ENCODE measurements around the gene OBP2B.
A peak's percentile ranks its signal among the peaks of the same experiment; 100 is the strongest.
"Not testable (repeated sequence)": the region's sequence is repeated elsewhere in the genome, so short reads cannot be mapped to it uniquely, and the experiment has no call there.

OBP2B gene

DNA sequence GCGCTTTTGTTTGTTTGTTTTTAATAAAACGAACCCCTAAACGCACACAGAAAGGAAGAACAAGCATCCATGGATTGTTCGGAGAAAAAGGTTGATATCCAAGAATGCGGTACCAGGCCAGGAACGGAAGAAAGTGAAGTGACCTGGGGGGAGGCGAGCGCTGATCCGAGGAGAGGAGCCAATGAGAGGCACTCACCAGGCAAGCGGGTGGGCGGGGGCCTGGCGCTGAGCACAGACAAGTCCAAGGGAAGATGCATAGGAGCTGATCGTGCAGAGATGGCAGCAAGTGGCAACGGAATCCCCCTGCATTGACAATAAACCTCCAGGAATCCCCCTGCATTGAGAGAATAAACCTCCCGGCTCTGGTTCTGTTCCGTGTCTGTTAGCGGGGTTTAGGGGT is 8.4 kb downstream of the OBP2B start:
- no peak for DNase-seq

DNA sequence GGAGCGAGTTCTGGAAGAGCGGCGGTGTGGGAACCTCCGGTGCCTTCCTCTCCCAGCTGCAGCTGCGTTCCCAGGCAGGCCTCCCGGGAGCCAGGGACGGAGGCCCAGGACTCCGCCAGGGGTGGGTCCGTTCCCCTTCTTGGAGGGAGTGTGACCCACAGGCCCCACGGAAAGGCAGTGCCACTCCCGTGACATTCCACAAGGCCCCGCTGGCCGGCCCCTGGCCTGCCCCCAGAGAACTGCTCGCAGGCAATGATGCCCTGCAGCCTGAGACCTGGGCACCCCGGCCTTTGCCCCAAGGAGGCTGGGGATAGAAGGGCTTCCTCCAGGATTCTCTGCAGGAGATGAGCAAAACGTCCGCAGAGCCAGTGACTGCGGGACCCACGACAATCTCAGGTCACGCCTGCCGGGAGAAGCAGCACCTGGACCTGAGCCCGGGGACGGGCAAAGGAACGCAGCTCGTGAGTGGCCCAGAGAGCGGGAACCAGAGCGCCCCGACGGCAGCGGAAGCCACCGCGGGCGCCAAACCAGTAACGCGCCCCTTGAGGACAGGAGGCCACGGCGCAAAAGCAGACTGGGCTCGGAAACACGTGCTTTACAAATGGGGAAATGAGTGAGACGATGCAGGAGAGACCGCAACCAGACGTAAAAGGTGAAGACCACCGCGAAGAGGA is 9.3 kb downstream of the OBP2B start:
- DNase-seq: peak; percentile 19 to 29

DNA sequence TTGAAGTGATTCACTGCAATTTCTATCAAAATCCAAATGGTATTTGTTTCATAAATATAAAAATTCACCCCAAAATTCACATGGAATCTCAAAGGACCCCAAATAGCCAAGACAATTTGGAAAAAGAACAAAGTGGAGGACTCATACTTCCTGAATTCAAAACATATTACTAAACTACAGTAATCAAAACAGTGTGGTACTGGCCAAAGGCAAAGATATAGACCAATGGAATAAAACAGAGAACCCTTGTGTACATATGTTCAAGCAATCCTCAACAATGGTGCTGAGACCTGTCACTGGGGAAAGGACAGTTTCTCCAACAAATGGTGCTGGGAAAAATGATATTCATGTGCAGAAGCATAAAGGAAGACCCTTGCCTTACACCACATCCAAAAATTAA is 14.0 kb downstream of the OBP2B start:
- DNase-seq: no peak

DNA sequence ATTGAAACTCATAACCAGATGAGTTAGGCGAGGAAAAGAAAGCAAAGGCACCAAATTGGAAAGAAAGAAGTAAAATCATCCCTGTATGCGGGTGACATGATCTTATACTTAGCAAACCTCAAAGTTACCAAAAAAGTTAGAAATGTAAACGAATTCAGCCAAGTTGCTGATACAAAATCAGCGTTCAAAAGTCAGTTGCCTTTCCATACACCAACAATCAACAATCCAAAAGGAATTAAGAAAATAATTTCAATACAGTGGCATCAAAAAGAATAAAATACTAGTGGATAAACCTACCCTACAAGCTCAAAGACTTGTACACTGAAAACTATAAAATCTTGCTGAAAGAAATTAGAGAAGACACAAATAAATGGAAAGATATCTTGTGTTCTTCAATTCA is 14.5 kb downstream of the OBP2B start:
- DNase-seq: no peak

DNA sequence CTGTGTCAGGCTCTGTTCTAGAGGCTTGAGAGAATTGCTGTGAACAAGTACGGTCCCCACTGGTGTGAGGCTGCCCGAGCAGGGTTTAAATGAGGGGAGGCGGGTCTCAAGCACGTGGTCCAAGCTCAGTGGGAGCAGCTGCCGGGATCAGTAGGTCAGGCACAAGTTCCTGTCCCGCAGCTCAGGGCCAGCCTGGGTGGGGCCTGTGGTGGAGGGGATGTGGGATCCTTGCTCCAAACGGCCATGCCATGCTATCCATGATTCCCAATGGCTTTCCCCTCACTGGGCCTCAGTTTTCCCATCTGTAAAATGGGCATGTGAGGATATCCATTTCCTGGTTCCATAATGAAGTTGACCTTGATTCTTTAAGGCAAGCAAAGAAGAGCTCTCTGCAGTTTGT is 17.1 kb downstream of the OBP2B start:
- no peak for DNase-seq

DNA sequence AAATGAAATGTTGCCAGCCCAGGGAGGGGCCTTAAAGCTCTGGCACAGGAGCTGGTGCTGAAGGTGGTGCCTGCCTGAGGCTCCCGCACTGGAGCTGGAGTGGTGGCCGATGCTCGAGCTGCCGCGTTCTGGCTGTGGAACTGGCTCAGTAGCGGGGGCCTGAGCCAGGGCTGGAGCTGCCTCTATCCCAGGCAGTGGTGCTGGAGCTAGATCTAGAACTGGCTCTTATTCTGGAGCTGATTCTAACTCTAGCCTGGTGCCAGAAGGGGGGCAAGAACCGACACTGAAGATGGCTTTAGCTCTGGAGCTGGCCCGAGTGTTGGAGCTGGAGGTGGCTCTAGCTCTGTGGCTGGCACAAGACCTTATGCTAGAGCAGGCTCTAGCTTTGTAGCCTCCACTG is 19.2 kb downstream of the OBP2B start:
- DNase-seq: no peak

DNA sequence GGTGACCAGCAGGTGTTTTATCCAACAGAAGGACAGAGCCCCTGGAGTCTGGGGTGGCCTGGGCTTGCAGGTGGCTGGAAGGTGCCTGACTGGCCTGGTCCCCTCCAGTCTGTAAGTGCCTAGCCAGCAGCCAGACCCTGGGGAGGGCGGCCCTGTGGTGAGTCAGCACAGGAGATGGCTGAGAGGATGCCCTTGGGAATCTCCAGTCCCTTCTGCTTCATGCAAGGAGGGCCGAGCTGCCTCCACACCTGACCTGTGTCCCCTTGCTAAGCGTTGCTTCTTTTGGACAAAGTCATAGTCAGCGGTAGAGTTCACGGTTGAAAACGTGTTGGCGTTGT is 20.2 kb downstream of the OBP2B start:
- no peak for DNase-seq

DNA sequence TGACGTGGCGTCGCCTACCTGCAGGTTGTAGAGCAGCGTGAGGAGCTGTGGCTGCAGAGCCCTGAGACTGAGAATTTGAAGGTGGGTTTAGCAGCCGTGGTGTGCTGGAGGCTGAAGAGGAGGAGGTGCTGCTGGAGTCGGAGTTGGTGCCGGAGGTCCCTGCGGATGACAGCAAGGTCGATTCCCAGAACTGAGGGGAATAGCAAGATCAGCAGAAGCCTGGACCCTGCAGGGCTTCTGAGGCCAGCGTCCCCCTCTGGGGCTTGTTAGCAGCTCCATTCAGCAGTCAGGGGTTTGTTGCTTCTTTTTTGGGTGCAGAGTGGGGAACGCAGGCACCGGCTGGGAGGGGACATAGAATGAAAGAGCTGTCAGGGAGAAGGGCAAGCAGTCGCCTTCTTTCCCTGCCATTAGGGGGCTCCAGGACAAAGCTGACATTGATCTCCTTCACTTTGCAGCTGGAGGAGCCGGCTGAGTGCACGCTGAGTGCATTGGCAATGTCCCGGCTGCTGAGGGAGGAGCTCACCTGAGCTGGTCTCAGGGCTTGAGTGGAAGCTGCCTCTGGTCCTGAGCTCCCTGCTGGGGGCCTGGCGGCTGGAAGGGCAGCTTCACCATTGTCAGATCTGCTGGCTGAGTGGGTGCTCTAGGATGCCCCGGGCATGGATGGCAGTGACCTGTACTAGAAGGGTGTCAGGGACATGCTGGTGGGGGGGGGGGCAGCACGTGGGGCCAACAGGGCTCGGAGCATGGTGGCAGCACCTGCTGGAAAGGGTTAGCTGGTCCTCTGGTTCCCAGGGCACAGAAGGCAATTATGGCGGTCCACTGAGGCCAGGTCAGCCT is 20.8 kb downstream of the OBP2B start:
- no peak for DNase-seq

DNA sequence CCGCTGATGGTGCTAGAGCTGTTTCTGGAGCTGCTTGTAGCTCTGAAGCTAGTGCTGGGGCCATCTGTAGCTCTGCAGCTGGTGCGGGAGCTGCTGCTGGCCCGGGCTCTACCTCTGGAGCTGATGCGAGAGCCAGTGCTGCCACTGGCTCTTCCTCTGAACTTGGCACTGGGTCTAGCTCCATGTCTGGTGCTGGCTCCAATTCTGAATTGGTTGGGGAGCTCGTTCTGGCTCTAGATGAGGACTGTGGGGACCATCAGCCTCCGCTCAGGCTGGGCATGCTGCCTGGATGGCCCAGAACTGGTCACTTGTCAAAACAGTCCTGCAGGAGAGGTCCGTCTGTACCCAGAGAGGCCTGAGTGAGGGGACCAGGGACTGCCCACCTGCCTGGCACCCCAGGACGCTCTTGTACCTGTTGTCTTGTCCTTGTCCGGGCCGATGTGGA is 21.5 kb downstream of the OBP2B start:
- no peak for DNase-seq

DNA sequence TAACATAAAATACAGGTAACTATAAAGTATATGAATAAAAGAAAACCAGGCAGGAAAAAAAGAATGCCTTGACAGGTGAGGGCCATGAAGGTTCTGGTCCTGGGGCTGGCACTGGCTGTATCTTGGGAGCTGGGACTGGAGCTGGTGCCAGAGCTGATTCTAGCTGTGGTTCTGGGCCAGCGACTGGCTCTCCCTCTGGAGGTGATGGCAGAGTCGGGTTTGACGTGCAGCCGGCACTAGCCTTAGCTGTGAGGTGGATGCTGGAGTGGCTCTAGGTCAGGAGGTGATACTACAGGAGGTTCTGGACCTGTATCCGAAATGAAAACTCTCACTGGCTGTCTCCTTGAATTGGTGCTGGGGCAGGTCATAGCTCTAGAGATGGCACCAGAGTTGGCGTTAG is 22.3 kb downstream of the OBP2B start:
- no peak for DNase-seq

DNA sequence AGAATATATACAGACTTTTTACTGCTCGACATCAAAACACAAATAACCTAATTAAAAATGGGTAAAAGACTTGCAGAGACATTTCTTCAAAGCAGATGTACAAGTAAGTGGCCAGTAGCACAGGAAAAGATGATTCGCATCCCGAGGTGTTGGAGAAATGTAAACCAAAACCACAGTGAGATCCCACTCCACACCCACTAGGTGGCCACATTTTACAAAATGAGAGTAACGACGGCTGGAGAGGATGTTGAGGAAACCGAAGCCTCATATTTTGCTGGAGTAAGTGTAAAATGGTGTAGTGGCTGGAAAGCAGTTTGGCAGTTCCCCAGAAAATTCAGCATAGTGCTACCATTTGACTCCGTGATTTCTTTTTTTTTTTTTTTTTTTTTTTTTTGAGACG is 24.1 kb downstream of the OBP2B start:
- peak; percentile 77 to 80 for DNase-seq

DNA sequence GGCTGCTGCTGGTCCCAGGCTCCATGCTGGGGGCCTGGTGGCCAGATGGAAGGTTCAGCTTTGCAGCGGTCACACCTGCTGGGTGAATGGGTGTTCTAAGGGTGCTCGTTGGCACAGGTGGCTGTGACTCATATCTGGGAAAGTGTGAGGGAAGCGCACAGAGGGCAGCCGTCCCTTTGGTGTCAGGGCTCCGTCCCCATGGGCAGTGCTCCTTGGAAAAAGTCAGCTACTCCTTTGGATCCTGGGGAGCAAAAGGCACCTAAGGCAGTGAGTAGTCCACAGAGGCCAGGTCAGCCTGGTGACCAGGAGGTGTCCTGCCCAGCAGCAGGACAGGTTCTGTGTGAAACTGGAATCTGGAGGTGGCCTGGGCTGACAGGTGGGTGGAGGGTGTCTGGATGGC is 26.9 kb downstream of the OBP2B start:
- DNase-seq: no peak

DNA sequence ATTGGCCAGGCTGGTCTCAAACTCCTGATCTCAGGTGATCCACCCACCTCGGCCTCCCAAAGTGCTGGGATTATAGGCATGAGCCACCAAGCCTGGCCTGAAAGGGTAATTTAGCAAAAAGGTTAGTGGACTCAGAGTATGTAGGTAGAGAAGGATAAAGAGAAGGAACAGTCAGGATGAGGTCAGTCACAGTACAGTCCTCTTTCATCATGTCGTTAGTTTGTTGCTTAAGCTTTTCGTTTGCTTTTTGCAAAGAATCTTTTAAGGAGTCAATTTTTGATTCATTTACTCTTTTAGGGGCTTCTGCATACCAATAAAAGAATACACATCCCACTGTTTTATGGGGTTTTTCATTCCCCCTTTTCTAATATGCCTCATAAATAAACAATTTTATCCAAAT is 27.5 kb downstream of the OBP2B start:
- peak; percentile 18 to 40 for DNase-seq

DNA sequence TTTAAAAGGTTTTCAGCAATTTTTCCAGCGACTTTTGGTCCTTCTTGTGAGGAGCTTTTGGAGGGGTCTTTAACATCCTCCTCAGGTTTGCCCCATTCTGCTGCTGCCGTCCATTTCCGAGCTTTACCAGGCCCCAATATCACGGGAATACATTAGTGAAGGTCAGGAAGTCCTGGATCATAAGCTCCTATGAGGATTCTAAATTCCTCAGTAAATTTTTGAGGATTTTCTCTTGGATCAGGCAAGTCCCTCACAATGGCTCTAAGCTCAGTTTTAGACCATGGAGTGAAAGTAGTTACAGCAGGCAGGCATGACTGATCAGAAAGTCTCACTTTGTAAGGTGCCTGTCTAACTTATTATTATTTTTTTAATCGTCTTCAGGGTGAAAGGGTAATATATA is 28.1 kb downstream of the OBP2B start:
- no peak for DNase-seq

DNA sequence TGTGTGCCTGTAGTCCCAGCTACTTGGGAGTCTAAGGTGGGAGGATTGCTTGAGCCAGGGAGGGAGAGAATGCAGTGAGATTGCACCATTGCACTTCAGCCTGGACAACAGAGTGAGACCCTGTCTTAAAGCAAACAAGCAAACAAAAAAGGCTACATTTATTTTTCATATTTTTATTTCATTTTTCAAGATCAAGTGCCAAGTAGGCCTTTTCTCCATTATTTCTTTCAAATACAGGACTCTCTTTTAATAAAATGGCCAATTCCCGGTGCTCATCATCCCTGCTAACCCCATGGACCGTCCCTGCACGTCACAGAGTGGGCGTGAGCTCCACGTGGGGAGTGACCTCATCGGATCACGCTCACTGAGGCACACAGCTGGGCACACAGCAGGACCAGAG is 36.0 kb downstream of the OBP2B start:
- DNase-seq: no peak

DNA sequence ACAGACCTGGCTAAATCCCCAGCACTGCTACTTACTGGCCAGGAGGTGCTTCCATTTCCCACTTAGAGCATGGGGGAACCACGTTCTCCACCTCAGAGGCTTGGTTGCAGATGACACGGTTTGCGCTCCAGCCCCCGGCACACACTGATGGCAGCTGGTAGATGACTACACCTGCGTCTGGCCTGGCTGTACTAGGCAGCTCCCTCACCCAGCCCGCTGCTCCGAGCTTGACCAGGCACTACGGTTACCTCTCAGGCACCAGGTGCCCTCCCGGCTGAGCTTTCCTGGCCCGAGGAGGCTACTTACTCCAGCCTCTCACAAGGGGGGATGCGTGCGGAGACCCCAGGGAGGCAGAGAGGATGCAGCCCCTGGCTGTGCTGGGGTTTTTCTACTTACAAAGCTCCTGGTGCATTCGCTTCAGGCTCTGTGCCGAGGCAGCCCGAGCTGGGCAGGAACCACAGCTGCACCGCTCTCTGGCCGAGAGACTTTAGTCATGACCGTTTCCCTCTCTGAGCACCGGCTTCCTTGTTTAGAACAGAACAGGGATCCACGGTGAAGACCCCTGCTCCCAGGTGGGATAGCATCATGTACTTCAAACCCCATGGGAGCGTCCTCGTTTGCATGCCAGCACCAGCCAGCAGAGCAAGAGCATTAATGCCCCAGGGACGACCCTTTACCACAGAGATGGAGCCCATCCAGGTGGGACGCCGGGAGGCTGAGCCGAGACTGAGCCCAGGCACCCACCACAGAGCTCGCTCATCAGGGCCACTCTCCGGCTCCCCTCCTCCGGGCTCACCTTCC is 37.7 kb downstream of the OBP2B start:
- no peak for DNase-seq

DNA sequence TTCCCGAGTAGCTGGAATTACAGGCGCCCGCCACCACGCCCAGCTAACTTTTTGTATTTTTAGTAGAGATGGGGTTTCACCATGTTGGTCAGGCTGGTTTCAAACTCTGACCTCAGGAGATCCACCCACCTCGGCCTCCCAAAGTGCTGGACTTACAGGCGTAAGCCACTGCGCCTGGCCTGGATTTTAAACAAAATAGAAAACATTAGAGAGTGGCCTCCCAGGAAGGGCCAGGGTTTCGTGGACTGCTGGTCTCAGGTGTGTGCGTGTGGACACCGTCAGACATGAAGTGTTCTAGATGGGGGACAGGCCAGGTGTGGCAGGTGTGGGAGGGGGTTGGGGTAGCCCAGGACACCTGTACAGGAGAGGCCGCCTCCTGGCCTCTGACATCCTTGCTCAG is 38.3 kb downstream of the OBP2B start:
- no peak for DNase-seq

DNA sequence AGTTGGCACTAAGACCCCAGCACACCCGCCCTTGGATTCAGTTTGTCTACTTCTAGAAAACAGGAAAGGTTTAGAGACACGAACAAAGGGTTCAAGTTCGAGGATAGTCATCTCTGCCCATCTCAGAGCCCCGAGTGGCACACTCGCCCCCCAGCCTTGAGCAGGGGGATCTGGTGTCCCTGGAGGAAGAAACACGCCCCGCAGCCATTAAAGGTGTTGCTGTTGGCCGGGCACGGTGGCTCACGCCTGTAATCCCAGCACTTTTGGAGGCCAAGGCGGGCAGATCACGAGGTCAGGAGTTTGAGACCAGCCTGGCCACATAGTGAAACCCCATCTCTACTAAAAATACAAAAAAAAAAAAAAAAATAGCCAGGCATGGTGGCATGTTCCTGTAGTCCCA is 39.4 kb downstream of the OBP2B start:
- not testable (repeated sequence) for DNase-seq

DNA sequence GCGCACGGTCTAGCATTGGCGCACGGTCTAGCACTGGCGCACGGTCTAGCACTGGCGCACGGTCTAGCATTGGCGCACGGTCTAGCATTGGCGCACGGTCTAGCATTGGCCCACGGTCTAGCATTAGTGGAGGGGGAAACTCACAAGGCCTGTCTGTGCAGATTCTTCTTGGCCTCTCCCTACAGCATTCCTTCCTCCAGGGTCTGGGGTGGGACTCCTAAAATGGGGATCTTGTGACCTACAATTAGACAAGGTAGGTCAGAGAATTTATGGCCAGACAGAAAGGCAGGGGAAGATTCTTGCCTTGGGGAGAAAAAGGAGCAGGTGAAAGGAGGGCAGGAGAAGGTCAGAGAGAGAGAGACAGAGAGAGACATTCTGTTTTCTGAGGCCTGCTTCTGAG is 39.9 kb downstream of the OBP2B start:
- no peak for DNase-seq

DNA sequence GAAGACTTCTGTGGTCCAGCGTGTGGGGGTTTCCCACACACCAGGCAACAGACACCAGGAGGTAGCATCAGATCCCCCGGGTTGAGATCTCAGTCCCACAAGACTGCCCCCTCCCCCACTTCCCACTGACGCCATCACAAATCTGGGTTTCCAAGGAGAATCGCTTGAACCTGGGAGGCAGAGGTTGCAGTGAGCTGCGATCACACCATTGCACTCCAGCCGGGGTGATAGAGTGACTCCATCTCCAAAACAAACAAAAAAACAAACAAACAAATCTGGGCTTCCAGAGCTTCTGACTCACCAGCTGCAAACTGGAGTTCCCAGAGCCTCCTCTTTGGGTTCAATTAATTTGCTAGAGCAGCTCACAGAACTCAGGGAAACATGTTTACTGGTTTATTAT is 40.6 kb downstream of the OBP2B start:
- no peak for DNase-seq

DNA sequence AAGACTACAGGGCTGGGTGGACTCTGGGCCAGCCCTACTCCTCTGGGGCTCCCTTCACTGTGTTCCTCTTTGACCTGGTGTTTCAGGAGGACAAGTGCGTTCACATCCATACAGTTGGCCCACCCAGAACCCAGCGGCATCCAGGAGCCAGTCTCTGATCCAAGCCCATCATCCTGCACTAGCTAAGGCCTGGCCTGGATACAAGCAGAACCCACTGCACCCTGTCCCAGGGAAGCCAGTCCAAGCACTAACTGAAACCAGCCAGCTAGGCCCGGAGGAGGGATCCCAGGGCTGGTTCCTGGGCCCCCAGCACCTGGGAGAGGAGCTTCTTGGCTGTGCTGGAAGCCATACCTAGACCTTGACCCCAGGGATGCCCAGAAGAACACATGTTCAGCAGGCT is 41.3 kb downstream of the OBP2B start:
- no peak for DNase-seq

DNA sequence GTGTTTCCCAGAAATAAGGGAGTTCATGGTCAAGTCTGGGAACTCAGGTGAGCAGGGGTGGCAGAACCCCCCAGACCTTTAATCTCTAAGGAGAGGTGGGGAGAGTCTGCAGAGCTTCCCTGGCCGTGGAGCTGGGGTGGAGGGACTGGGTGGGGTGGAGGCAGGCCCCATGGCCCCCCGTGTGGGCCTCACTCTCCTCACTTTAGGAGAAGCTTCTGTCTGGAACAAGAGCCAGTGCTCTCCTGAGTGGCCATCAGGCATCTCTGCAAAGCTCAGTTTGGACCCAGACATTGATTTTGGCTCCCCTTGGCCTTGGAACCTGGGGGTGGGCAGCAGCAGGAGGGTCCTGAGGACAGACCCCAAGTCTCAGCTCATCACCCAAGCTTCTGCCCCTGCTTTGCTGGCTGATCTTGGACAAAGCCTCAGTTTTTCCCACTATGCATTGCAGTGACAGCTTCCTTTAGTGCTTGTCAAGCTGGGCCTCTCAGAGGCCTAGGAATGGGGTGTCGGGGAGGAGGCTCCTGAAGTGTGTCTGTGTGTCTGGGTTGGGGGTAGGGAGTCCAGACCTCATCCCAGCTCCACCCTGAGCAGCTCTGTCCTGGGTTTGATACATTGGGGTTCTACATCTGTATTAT is 41.8 kb downstream of the OBP2B start:
- no peak for DNase-seq

DNA sequence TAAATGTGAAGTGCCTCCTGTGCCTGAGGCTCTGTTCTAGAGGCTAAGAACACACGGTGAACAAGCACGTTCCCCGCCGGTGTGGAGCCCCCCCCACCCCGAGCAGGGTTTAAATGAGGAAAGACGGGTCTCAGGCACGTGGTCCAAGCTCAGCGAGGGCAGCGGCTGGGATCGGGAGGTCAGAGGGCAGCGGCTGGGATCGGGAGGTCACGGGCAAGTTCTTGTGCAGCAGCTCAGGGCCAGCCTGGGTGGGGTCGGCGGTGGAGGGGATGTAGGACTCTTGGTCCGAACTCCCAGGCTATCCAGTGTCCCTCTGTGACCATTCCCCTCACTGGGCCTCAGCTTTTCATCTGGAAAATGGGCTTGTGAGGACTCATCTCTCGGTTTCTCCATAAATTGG is 42.7 kb downstream of the OBP2B start:
- no peak for DNase-seq

DNA sequence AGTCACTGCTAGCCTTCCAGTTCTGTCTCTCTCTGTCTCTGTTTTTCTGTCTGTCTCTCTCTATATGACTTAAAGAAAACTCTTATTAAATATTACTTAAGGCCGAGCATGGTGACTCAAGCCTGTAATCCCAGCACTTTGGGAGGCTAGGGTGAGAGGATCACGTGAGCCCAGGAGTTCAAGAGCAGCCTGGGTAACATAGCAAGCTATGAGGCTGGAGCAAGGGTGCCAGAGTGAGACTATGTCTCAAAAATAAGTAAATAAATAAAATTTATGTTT is 43.7 kb downstream of the OBP2B start:
- no peak for DNase-seq

All from inflammatory macrophage (primary cell).